HUES48 (cell line): ENCODE results near the gene SH2D7.
A peak's percentile ranks its signal among the peaks of the same experiment; 100 is the strongest.
"Not testable (repeated sequence)": the region's sequence is repeated elsewhere in the genome, so short reads cannot be mapped to it uniquely, and the experiment has no call there.

Source experiments
- H3K27ac ChIP-seq: one replicate; pipeline ENCODE4 v1.7.0; 2013; ENCODE audit warnings: low read depth, low read length, inconsistent platforms
- H3K27me3 ChIP-seq: 2 replicates; pipeline ENCODE4 v1.6.1; 2013; ENCODE audit warnings: mild to moderate bottlenecking, low read length; ENCODE audit not compliant: control insufficient read depth, insufficient read depth
- H3K36me3 ChIP-seq: 2 replicates; pipeline ENCODE4 v1.6.1; 2013; ENCODE audit warnings: low read length; ENCODE audit not compliant: control insufficient read depth, insufficient read depth
- H3K4me1 ChIP-seq: 2 replicates; pipeline ENCODE4 v1.6.1; 2013; ENCODE audit warnings: mild to moderate bottlenecking, low read length; ENCODE audit not compliant: control insufficient read depth, insufficient read depth
- H3K4me3 ChIP-seq: 2 replicates; pipeline ENCODE4 v1.5.1; 2013; ENCODE audit warnings: mild to moderate bottlenecking, low read depth, low read length
- H3K9ac ChIP-seq: 2 replicates; pipeline ENCODE4 v1.6.1; 2013; ENCODE audit warnings: mild to moderate bottlenecking, low read depth, low read length, moderate library complexity
- H3K9me3 ChIP-seq: 2 replicates; pipeline ENCODE4 v1.6.1; 2013; ENCODE audit warnings: low read length; ENCODE audit not compliant: control insufficient read depth, insufficient read depth

Gene SH2D7

GRCh38 chr15:78149068-78149804, 56.9 kb downstream of the SH2D7 start, which contains the start of gene IDH3A:
IDH3A (plus strand) TSS chr15:78149362; CDS start chr15:78149404, 42 bp downstream.
- H3K9ac ChIP-seq: peak within 1 kb of the TSS; percentile 44; the same call in 1 of the 2 replicates
- no peaks in the 10 kb centered on the region for H3K9me3 ChIP-seq
- H3K27me3 ChIP-seq: 0 out of 2 replicates have a peak, but pooled peaks cover 7% of the 10 kb centered on the region
- no peaks in the 10 kb centered on the region for H3K36me3 ChIP-seq
- H3K27ac ChIP-seq: peak within 1 kb of the TSS; percentile 14
- peaks cover 7% of the 10 kb centered on the region; the same call in 1 of the 2 replicates for H3K4me1 ChIP-seq
- peak within 1 kb of the TSS; percentile 74 for H3K4me3 ChIP-seq

- 0 out of 2 replicates have a peak, but pooled peaks cover 7% of the 10 kb centered on the region for H3K27me3 ChIP-seq
- H3K27ac ChIP-seq: no peak overlapping the region
- H3K36me3 ChIP-seq: no peaks in the 10 kb centered on the region
- no peaks in the 10 kb centered on the region for H3K9me3 ChIP-seq
- H3K9ac ChIP-seq: peak overlapping the region; percentile 44; the same call in 1 of the 2 replicates
- peak overlapping the region; percentile 74 for H3K4me3 ChIP-seq
- H3K4me1 ChIP-seq: peaks cover 14% of the 10 kb centered on the region; the same call in 1 of the 2 replicates
Measured at GRCh38 chr15:78149805-78150751, 57.7 kb downstream of the SH2D7 start.

- H3K9me3 ChIP-seq, H3K9ac ChIP-seq, H3K36me3 ChIP-seq, H3K27me3 ChIP-seq, H3K27ac ChIP-seq, H3K4me3 ChIP-seq: not testable (repeated sequence)
- peaks cover 19% of the 10 kb centered on the region for H3K4me1 ChIP-seq
Measured at GRCh38 chr15:78151075-78151474, 58.7 kb downstream of the SH2D7 start.
